ENCODE measurements around the gene HES4.
A peak's percentile ranks its signal among the peaks of the same experiment; 100 is the strongest.
"Not testable (repeated sequence)": the region's sequence is repeated elsewhere in the genome, so short reads cannot be mapped to it uniquely, and the experiment has no call there.

HES4 gene

DNA sequence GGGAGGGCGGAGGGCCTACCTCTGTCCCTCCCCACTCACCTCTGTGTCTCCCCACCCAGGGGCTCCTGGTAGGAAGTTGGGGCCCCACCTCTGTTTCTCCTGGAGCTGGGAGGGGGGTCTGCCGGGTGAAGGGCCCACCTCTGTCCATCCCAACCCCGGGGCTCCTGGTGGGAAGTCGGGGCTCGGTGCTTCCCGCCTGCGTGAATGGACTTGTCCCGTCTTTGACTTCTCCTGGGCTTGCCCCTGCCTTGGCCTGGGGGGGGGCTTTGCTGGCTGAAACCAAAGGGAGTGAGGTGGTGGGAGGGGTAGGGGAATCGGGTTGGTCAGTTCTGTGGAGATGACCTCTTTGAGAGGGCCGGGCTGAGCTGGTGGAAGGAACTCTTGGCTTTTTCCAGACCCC, 25.8 kb upstream of the HES4 start:
- no peak overlapping the region for H3K4me3 Mint-ChIP-seq
- H3K36me3 Mint-ChIP-seq (ENCODE audit: low read depth) = no peaks in the 10 kb centered on the region
- no peak for DNase-seq (ENCODE audit: low spot score)
- H3K27ac Mint-ChIP-seq = no peak overlapping the region
- no peaks in the 10 kb centered on the region for H3K9me3 Mint-ChIP-seq
- no peaks in the 10 kb centered on the region for H3K4me1 Mint-ChIP-seq (ENCODE audit: low read depth)
- peaks cover 15% of the 10 kb centered on the region for H3K27me3 Mint-ChIP-seq (ENCODE audit: low read depth)

DNA sequence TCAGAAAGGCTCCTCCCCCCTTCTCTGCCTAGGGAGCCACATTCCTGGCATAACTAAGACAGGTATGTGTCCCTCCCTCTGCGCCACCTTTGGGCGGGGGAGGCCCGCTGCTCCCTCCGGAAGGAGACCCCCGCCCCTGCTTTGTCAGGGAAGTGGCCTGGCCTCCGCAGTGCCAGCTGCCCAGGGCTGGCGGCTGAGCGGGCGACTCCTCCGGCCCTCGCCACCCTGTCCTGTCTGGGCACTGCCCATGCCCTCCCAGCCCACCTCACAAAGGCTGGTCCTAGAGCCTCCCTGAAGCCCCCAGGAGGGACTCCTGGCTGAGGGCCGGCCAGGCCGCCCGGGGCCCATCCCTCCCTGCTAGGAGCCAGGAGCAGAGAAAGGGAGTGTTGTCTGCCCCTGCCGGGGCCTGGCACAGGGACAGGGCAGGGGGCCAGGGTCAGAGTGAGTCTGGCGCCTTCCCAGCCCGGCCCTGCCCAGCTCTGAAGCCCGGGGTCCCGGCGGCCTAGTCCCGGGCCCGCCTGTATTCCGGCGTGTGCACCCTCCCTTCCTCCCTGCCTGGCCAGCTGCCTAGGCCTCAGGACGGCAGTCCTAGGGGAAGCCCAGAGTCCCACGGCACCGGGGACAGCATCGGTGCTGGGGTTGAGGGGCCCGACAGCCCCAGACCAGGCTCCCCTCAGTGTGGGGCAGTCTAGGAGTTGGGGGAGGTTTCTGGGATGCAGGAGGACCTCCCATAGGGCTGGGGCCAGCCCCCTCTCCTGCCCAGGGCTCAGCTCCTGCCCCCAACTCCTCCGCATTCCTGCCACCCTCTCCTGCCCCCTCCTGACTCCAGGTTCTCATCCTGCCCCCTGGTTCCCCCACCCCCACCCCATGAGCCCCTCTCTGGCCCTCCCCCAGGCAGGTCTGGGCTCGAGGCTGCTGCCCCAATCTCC, 25.1 kb upstream of the HES4 start:
- H3K4me3 Mint-ChIP-seq = no peak overlapping the region
- no peaks in the 10 kb centered on the region for H3K4me1 Mint-ChIP-seq (ENCODE audit: low read depth)
- H3K27ac Mint-ChIP-seq = no peak overlapping the region
- peaks cover 15% of the 10 kb centered on the region for H3K27me3 Mint-ChIP-seq (ENCODE audit: low read depth)
- no peak for DNase-seq (ENCODE audit: low spot score)
- no peaks in the 10 kb centered on the region for H3K36me3 Mint-ChIP-seq (ENCODE audit: low read depth)
- no peaks in the 10 kb centered on the region for H3K9me3 Mint-ChIP-seq

DNA sequence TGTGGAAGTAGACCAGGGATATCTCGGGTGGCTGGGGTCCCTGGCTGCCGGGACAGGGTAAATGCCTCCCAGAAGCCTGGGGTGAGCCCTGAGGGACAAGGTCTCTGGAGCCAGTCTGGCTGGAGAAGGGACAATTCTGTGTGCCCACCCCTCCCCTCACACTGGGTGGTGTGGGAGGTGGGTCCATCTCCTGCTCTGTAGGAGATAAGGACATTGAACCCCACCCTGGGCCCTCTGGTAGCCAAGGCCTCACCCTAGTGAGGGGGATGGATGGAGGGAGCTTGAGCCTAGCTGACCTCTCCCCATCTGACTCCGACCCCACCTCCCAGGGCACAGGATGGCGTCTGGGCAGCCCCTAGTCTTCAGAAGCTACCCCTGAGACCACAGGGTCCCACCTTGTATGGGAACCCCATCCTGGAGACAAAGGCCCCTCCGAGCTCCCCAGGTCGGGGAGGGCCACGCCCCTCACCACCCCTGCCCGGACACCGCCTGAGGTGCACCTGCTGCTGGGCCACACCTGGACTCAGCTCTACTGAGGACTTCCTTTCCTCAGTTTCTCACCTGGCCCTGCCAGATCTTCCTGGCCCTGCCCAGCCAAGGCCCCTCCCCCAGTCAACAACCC, 24.4 kb upstream of the HES4 start:
- H3K9me3 Mint-ChIP-seq = no peaks in the 10 kb centered on the region
- no peaks in the 10 kb centered on the region for H3K36me3 Mint-ChIP-seq (ENCODE audit: low read depth)
- DNase-seq (ENCODE audit: low spot score) = no peak
- H3K4me1 Mint-ChIP-seq (ENCODE audit: low read depth) = no peaks in the 10 kb centered on the region
- no peak overlapping the region for H3K4me3 Mint-ChIP-seq
- H3K27me3 Mint-ChIP-seq (ENCODE audit: low read depth) = peaks cover 15% of the 10 kb centered on the region
- no peak overlapping the region for H3K27ac Mint-ChIP-seq

DNA sequence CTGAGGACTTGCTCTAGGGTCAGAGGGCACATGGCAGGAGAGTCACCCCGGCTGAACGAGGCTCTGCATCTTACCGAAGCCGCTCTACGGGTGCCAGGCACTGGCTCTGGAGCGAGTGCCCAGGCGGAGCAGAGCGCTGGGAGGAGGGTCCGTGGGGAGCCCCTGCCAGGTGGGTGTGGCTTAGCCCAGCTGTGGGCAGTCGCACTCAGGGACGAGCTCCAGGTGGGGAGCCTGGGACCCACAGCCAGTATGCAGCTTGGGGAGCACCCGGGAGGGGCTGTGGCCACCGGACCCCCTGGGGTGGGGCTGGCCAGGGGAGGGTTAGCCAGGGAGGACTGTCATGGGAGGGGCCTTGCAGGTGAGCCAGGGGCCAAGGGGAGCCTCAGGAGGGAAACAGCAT, 23.8 kb upstream of the HES4 start:
- Mint-ChIP-seq H3K9me3 (no peaks in the 10 kb centered on the region), H3K4me3 (no peak overlapping the region), H3K36me3 (ENCODE audit: low read depth) (no peaks in the 10 kb centered on the region), H3K27me3 (ENCODE audit: low read depth) (peaks cover 15% of the 10 kb centered on the region), H3K4me1 (ENCODE audit: low read depth) (no peaks in the 10 kb centered on the region), H3K27ac (no peak overlapping the region)
- DNase-seq (ENCODE audit: low spot score) = no peak

DNA sequence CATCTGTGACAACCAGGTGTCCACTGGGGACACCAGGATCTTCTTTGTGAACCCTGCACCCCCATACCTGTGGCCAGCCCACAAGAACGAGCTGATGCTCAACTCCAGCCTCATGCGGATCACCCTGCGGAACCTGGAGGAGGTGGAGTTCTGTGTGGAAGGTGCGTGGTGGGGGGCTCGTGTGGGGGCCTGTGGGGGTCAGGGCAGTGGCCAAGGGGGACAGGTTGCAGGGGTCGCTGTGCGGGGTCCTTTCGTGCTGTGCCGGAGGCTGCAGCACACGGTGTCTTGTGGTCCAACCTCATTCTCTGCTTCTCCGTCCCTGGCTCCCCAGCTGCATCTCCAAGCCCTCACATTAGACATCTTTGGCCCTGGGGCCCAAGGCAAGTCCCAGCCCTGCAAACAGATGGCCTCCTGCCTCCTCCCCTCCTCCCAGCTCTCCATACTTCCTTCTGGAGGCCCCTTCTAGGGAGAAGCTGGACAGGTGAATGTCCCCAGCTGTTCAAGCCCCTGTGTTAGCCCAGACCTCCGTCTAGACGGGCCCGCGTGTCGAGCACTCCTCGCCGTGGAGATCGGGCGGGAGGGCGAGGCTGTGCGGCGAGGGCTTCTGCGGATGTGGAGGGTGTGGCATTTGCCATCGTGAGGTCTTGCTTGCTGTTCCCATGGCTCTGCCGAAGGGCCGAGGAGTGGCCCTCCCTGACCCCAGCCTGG, 22.6 kb upstream of the HES4 start:
- no peaks in the 10 kb centered on the region for H3K9me3 Mint-ChIP-seq
- H3K27ac Mint-ChIP-seq = no peak overlapping the region
- no peak for DNase-seq (ENCODE audit: low spot score)
- no peak overlapping the region for H3K4me3 Mint-ChIP-seq
- peaks cover 15% of the 10 kb centered on the region for H3K27me3 Mint-ChIP-seq (ENCODE audit: low read depth)
- peaks cover 2% of the 10 kb centered on the region for H3K4me1 Mint-ChIP-seq (ENCODE audit: low read depth)
- H3K36me3 Mint-ChIP-seq (ENCODE audit: low read depth) = peaks cover 1% of the 10 kb centered on the region

DNA sequence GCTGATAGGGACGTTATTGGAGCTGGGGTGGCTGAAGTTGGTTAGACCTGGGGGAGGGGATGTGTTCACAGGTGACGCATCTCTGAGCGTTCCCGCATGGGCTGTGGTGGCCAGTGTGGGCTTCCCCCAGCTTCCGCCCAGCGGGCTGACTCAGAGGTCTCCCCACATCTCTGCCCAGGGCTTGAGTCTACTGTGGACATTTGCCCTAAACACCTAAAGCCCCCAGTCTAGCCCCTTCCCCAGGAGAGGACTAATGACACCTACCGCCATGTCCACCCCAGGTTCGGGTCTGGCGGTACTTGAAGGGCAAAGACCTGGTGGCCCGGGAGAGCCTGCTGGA, 22.0 kb upstream of the HES4 start:
- Mint-ChIP-seq H3K4me1 (ENCODE audit: low read depth) (peaks cover 6% of the 10 kb centered on the region), H3K4me3 (no peak overlapping the region), H3K9me3 (no peaks in the 10 kb centered on the region), H3K27ac (no peak overlapping the region), H3K27me3 (ENCODE audit: low read depth) (peaks cover 15% of the 10 kb centered on the region), H3K36me3 (ENCODE audit: low read depth) (peaks cover 5% of the 10 kb centered on the region)
- no peak for DNase-seq (ENCODE audit: low spot score)

DNA sequence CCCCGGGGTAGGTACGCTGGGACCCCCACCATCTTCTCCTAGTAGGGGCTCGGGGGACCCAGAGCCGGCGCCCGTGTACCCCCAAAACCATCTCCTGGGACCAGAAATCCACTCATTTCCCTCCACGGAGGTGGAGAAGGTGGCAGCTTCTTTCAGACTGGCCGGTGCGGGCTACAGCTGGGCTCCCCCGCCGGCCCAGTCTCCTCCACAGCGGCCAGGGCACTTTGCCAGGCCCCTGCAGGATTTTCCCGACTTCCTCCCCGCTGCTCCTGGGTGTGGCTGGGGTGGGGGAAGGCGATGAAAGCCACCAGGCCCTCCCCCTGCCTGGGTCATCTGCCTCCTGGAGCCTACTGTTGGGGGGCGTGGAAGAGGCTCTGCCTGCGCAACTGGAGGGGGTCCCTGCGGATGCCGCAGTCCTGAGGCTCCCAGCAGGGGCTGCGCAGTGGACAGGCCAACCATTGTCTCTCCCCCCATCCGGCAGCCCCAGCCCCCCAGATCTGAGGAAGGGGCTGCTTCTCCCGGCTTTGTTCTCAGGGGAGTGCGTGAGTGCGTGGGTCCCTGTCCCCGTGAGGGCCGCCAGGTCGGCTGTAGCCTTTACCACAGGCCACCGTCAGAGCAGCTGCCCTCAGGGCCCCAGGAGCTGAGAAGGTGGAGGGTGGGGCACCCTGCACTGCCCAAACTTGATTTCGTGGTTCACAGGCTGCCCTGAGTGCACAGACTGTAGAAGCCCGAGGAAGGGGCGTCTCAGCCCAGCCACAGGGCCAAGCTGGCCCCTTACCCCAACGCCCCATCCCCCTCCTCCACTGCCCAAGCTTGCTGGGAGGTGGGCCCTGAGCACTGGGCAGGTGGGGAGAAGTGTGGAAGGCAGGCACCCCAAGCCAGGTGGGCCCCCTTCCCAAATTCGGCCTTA, 21.4 kb upstream of the HES4 start:
- Mint-ChIP-seq H3K27me3 (ENCODE audit: low read depth) (peaks cover 15% of the 10 kb centered on the region), H3K27ac (no peak overlapping the region), H3K36me3 (ENCODE audit: low read depth) (peaks cover 5% of the 10 kb centered on the region), H3K4me1 (ENCODE audit: low read depth) (peaks cover 6% of the 10 kb centered on the region), H3K4me3 (peak overlapping the region; percentile 45), H3K9me3 (no peaks in the 10 kb centered on the region)
- DNase-seq (ENCODE audit: low spot score) = no peak

DNA sequence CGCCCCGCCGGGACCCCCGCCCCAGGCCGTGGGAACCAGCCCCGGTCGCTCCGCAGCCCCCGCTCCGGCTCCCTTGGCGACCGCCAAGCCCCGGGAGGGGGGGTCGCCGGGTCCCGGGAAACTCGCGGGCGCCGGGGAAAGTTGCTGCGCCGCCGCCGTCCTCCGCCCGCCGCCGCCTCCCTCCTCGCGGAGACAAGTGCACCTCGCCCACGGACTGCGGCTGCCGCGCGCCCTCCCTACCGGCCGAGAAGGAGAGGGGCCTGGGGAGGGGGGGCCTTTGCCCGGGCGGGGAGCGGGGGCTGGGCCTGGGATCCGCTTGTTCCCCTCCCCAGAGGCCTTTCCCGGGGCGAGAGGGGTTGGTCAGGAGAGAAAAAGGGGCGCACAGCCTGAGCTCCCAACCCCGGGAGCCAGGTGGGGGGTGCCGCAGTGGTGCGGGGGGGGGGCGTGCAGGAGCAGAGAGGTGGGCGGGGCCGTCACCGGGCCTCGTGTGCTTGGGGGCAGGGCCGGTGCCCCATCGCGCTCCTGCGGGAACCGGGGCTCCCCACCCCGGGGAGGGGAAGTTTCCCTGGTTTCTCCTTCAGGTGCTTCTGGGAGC, 20.6 kb upstream of the HES4 start:
- no peaks in the 10 kb centered on the region for H3K9me3 Mint-ChIP-seq
- H3K27me3 Mint-ChIP-seq (ENCODE audit: low read depth) = peaks cover 15% of the 10 kb centered on the region
- peaks cover 5% of the 10 kb centered on the region for H3K36me3 Mint-ChIP-seq (ENCODE audit: low read depth)
- H3K4me1 Mint-ChIP-seq (ENCODE audit: low read depth) = peaks cover 6% of the 10 kb centered on the region
- peak overlapping the region; percentile 45 for H3K4me3 Mint-ChIP-seq
- H3K27ac Mint-ChIP-seq = no peak overlapping the region
- DNase-seq (ENCODE audit: low spot score) = no peak

DNA sequence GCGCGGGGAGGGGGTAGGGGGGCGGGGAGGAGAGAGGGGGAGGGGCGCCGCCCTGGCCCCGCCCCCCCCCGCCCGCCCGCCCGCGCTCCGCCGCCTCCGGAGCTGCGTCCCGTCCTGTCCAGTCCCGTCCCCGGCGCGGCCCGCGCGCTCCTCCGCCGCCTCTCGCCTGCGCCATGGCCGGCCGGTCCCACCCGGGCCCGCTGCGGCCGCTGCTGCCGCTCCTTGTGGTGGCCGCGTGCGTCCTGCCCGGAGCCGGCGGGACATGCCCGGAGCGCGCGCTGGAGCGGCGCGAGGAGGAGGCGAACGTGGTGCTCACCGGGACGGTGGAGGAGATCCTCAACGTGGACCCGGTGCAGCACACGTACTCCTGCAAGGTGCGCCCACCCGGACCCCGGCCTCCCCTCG, 20.1 kb upstream of the HES4 start, which contains the start of gene AGRN:
Gene AGRN, plus strand, starts transcription at position 121 of the 405 bp plus-strand sequence. Its CDS starts 53 bp downstream, at position 174.
- Mint-ChIP-seq H3K4me1 (ENCODE audit: low read depth) (peaks cover 6% of the 10 kb centered on the region), H3K27me3 (ENCODE audit: low read depth) (peaks cover 15% of the 10 kb centered on the region), H3K27ac (no peak within 1 kb of the TSS), H3K9me3 (no peaks in the 10 kb centered on the region), H3K36me3 (ENCODE audit: low read depth) (peaks cover 5% of the 10 kb centered on the region), H3K4me3 (peak within 1 kb of the TSS; percentile 69)
- peak; percentile 39 for DNase-seq (ENCODE audit: low spot score)

DNA sequence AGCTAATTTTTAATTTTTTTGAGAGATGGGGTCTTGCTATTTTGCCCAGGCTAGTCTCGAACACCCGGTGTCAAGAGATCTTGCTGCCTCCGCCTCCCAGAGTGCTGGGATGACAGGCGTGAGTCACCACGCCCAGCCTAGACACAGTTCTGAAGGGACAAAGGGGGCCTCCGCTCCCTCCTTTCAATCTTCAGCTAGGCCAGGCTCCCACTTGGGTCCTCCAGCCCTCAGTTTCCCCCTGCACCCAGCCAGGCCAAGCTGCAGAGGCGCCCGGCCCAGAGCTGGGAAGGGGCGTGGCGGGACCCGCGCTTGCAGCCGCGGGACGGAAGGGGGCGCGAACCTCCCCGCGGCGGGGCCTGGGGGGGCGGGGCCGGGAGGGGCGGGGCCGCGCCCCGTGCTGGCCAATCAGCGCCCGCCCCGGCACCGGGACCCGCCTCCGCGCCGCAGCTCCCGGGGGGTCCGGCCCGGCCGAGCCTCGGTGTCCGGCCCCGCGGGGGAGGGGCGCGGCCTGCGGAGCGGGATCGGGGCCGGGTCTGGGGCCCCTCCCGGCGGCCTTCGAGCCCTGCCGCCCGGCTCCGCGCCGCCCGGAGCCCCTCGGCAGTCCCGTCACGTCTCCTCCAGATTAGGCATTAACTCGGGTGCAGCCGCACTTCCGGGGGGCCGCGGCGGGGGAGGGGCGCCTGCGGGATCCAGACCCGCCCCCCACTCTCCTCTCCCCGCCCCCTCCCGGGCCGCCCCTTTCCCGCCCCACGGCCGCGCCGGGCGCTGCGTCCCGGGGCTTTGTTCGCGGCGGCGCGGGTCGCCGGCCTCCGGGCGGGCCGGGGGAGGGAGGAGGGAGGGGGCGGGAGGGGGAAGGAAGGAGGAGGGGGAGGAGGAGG, 19.5 kb upstream of the HES4 start:
- Mint-ChIP-seq H3K27me3 (ENCODE audit: low read depth) (peaks cover 15% of the 10 kb centered on the region), H3K27ac (no peak overlapping the region), H3K9me3 (no peaks in the 10 kb centered on the region), H3K36me3 (ENCODE audit: low read depth) (peaks cover 8% of the 10 kb centered on the region), H3K4me3 (peak overlapping the region; percentile 69), H3K4me1 (ENCODE audit: low read depth) (peaks cover 6% of the 10 kb centered on the region)
- DNase-seq (ENCODE audit: low spot score) = peak; percentile 78

DNA sequence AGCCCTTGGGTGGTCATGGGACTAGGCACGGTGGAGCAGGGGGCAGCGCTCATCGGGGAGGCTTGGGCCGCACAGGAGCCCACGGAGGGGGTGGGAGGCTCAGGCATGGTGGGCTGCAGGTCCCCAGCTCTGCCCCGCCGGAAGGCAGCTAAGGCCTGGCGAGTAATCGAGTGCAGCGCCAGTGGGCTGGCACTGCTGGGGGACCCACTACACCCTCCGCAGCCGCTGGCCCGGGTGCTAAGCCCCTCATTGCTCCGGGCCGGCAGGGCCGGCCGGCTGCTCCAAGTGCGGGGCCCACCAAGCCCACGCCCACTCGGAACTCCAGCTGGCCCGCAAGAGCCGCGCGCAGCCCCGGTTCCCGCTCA, 18.4 kb upstream of the HES4 start:
- H3K36me3 Mint-ChIP-seq (ENCODE audit: low read depth) = peaks cover 12% of the 10 kb centered on the region
- not testable (repeated sequence) for H3K4me3 Mint-ChIP-seq; DNase-seq (ENCODE audit: low spot score); H3K9me3 Mint-ChIP-seq; H3K27ac Mint-ChIP-seq
- H3K27me3 Mint-ChIP-seq (ENCODE audit: low read depth) = peaks cover 15% of the 10 kb centered on the region
- peaks cover 10% of the 10 kb centered on the region for H3K4me1 Mint-ChIP-seq (ENCODE audit: low read depth)

DNA sequence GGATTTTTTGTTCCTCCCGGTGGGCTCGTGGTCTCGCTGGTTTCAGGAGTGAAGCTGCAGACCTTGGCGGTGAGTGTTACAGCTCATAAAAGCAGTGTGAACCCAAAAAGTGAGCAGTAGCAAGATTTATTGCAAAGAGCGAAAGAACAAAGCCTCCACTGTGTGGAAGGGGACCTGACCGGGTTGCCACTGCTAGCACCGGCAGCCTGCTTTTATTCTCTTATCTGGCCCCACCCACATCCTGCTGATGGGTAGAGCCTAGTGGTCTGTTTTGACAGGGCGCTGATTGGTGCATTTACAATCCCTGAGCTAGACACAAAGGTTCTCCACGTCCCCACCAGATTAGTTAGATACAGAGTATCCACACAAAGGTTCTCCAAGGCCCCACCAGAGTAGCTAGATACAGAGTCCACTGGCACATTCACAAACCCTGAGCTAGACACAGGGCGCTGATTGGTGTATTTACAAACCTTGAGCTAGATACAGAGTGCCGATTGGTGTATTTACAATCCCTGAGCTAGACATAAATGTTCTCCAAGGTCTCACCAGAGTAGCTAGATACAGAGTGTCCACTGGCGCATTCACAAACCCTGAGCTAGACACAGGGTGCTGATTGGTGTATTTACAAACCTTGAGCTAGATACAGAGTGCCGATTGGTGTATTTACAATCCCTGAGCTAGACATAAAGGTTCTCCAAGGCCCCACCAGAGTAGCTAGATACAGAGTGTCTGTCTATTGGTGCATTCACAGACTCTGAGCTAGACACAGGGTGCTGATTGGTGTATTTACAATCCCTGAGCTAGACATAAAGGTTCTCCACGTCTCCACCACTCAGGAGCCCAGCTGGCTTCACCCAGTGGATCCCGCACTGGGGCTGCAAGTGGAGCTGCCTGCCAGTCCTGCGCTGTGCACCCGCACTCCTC, 17.8 kb upstream of the HES4 start:
- Mint-ChIP-seq H3K27ac (peak overlapping the region; percentile 69), H3K36me3 (ENCODE audit: low read depth) (peaks cover 14% of the 10 kb centered on the region), H3K4me3 (peak overlapping the region; percentile 70), H3K27me3 (ENCODE audit: low read depth) (peaks cover 10% of the 10 kb centered on the region), H3K4me1 (ENCODE audit: low read depth) (peaks cover 10% of the 10 kb centered on the region)
- not testable (repeated sequence) for H3K9me3 Mint-ChIP-seq; DNase-seq (ENCODE audit: low spot score)

Data from T-helper 2 cell treated with Interferon-gamma antibody and Interleukin-4, amounts not matched to agents 5 μg/mL and 100 μg/mL, for 36 hours (primary cell).